ENCODE measurements around the gene RCSD1. TPM values are rescaled to one million over a fixed set of nuclear protein-coding genes. Genes with fewer than 3 reads are reported as not detected.

Gene RCSD1
- total and polyA plus RNA-seq, 10 of the 15 experiments (the other 5 are each of a cell fraction or from before 2014, with no cell fraction given) = 11.4 to 78.3 (median 71.6) TPM

DNA sequence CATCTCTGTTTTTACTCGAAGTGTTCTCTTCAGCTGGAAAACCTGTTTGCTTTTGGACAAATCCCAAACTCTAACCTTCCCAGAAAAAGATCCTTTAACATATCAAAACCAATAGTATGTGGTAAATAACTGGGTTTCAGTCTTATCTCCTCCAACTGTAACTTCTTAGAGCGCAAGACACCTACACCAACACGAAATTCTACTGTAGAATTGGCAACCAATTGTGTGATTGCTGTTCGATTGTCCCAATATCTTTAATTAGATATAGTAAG is 85.9 kb downstream of the RCSD1 start:
- no peak for FAIRE-seq
- WGBS (ENCODE audit: insufficient coverage, insufficient replicate concordance, low lambda C conversion rate, missing lambda C conversion rate) = 2% methylated on average over 4 of the region's 4 CpGs
- peak overlapping the region; percentile 64 for H3K9ac ChIP-seq (ENCODE audit: control insufficient read depth, insufficient read depth, low read length)
- ChIA-PET POLR2A (interaction anchor here (0.7 to 1.3 kb wide), 10 partner anchors 13 to 386 kb away, joined by 3 to 7 read pairs (median 4); no protein-coding TSS in a partner anchor), RAD21 (ENCODE audit: unreplicated experiment) (interaction anchor here (0.7 to 2.7 kb wide), 11 partner anchors 11 to 366 kb away, joined by 3 to 23 read pairs (median 5); no protein-coding TSS in a partner anchor), CTCF (interaction anchor here (0.6 to 4.6 kb wide), 17 partner anchors 10 to 367 kb away, joined by 3 to 28 read pairs (median 4); no protein-coding TSS in a partner anchor), SMC1A (ENCODE audit: uncharacterized antibody, unreplicated experiment) (interaction anchor here (1.0 to 3.3 kb wide), 9 partner anchors 8 to 366 kb away, joined by 3 to 21 read pairs (median 7); no protein-coding TSS in a partner anchor)
- H3K27me3 ChIP-seq (replicated peaks in 1 of 2; ENCODE audit: control insufficient read depth in 2 of 2, insufficient read depth in 2 of 2, low read length in 1 of 2) = no peaks in the 10 kb centered on the region
- H3K4me2 ChIP-seq (ENCODE audit: control insufficient read depth, insufficient read depth) = peak overlapping the region; percentile 68
- H4K20me1 ChIP-seq (ENCODE audit: control insufficient read depth, insufficient read depth) = no peaks in the 10 kb centered on the region
- H3K4me1 ChIP-seq (ENCODE audit: control insufficient read depth, insufficient read depth, low read length) = peaks cover 27% of the 10 kb centered on the region
- no peaks in the 10 kb centered on the region for H3K79me2 ChIP-seq (ENCODE audit: control insufficient read depth, insufficient read depth, low read length)
- H2AFZ ChIP-seq (ENCODE audit: control insufficient read depth, low read depth, low read length) = peak overlapping the region; percentile 85
- no peak for DNase-seq (ENCODE audit: low read depth, low spot score)
- no peak for ATAC-seq
- in situ Hi-C loops (cut with MboI) = loop anchor here (5.0 kb wide), 1 partner anchor 221 kb away; the partner anchor contains the start of genes DCAF6 and MPC2
- H3K36me3 ChIP-seq (ENCODE audit: control insufficient read depth in 2 of 2, insufficient read depth in 2 of 2, low read length in 1 of 2) = no peaks in the 10 kb centered on the region
- H3K27ac ChIP-seq (ENCODE audit: control insufficient read depth, insufficient read depth) = peak overlapping the region; percentile 75
- TSS peak; percentile 75 for BruUV-seq (replicated peaks)
- H3K9me3 ChIP-seq (replicated peaks; ENCODE audit: control insufficient read depth, insufficient read depth, low read length) = no peaks in the 10 kb centered on the region
- TF ChIP-seq, protein P1, sequence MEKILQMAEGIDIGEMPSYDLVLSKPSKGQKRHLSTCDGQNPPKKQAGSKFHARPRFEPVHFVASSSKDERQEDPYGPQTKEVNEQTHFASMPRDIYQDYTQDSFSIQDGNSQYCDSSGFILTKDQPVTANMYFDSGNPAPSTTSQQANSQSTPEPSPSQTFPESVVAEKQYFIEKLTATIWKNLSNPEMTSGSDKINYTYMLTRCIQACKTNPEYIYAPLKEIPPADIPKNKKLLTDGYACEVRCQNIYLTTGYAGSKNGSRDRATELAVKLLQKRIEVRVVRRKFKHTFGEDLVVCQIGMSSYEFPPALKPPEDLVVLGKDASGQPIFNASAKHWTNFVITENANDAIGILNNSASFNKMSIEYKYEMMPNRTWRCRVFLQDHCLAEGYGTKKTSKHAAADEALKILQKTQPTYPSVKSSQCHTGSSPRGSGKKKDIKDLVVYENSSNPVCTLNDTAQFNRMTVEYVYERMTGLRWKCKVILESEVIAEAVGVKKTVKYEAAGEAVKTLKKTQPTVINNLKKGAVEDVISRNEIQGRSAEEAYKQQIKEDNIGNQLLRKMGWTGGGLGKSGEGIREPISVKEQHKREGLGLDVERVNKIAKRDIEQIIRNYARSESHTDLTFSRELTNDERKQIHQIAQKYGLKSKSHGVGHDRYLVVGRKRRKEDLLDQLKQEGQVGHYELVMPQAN (conservative IDR thresholded peaks at IDR 0.05) = no peak
- 0 out of 2 replicates have a peak, but pooled peaks have one; percentile 32 for TF ChIP-seq ASH2L (IDR thresholded peaks at IDR 0.05; ENCODE audit: borderline replicate concordance, low read depth)
- H3K4me3 ChIP-seq = peak overlapping the region; percentile 78
- intact Hi-C loops (cut with micrococcal nuclease; ENCODE audit: unreplicated experiment) = loop anchor here (2.0 to 10.0 kb wide), 6 partner anchors 37 to 1841 kb away; partner anchors contain the start of genes DCAF6 and MPC2

DNA sequence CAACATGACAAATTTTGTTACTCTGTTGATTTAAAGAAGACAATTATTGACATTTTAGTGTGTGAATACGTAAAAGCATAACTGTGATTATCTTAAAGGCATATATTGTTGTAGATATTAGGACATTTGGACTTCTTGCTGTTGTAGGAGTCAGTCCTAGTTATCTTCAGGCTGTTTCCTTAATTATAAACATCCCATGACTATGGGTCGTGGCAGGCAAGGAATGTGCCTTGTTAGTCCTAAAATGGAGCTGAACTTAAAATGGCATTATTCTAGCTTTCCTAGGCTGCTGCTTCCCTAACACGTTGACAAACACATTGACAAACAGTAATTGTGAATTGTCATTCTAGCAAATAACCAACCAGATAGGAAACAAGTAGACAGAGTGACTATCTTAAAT is 87.3 kb downstream of the RCSD1 start:
- ChIA-PET RAD21 (ENCODE audit: unreplicated experiment) (interaction anchor here (1.0 to 2.0 kb wide), 8 partner anchors 36 to 218 kb away, joined by 3 to 13 read pairs (median 4); partner anchors contain the start of gene CREG1), POLR2A (interaction anchor here (1.4 to 1.5 kb wide), 2 partner anchors 10 to 36 kb away, joined by 5 read pairs; no protein-coding TSS in a partner anchor), SMC1A (ENCODE audit: uncharacterized antibody, unreplicated experiment) (interaction anchor here (0.9 to 5.9 kb wide), 7 partner anchors 23 to 117 kb away, joined by 3 to 34 read pairs (median 4); no protein-coding TSS in a partner anchor), CTCF (interaction anchor here (0.6 to 4.6 kb wide), 6 partner anchors 11 to 365 kb away, joined by 3 to 28 read pairs (median 3); no protein-coding TSS in a partner anchor)
- Histone ChIP-seq H3K4me3 (no peak overlapping the region), H3K79me2 (ENCODE audit: control insufficient read depth, insufficient read depth, low read length) (peaks cover 8% of the 10 kb centered on the region), H3K9ac (ENCODE audit: control insufficient read depth, insufficient read depth, low read length) (no peak overlapping the region), H3K27ac (ENCODE audit: control insufficient read depth, insufficient read depth) (no peak overlapping the region), H3K4me1 (ENCODE audit: control insufficient read depth, insufficient read depth, low read length) (peaks cover 27% of the 10 kb centered on the region), H3K36me3 (ENCODE audit: control insufficient read depth in 2 of 2, insufficient read depth in 2 of 2, low read length in 1 of 2) (no peaks in the 10 kb centered on the region), H3K4me2 (ENCODE audit: control insufficient read depth, insufficient read depth) (no peak overlapping the region), H3K9me3 (replicated peaks; ENCODE audit: control insufficient read depth, insufficient read depth, low read length) (no peaks in the 10 kb centered on the region), H4K20me1 (ENCODE audit: control insufficient read depth, insufficient read depth) (no peaks in the 10 kb centered on the region), H3K27me3 (replicated peaks in 1 of 2; ENCODE audit: control insufficient read depth in 2 of 2, insufficient read depth in 2 of 2, low read length in 1 of 2) (no peaks in the 10 kb centered on the region), H2AFZ (ENCODE audit: control insufficient read depth, low read depth, low read length) (0 out of 2 replicates have a peak overlapping the region, but pooled peaks have one; percentile 42)
- 61% methylated on average over 3 of the region's 3 CpGs for WGBS (ENCODE audit: insufficient coverage, insufficient replicate concordance, low lambda C conversion rate, missing lambda C conversion rate)
- in situ Hi-C loops (cut with MboI) (loop anchor here (5.0 kb wide), 1 partner anchor 220 kb away; the partner anchor contains the start of genes DCAF6 and MPC2), intact Hi-C loops (cut with micrococcal nuclease; ENCODE audit: unreplicated experiment) (loop anchor here (5.0 to 10.0 kb wide), 2 partner anchors 365 to 1843 kb away; no protein-coding TSS in a partner anchor)
- DNase-seq (ENCODE audit: low read depth, low spot score) (no peak), ATAC-seq (no peak), FAIRE-seq (no peak)
- no TSS peak for BruUV-seq (replicated peaks)
- TF ChIP-seq, protein P2, sequence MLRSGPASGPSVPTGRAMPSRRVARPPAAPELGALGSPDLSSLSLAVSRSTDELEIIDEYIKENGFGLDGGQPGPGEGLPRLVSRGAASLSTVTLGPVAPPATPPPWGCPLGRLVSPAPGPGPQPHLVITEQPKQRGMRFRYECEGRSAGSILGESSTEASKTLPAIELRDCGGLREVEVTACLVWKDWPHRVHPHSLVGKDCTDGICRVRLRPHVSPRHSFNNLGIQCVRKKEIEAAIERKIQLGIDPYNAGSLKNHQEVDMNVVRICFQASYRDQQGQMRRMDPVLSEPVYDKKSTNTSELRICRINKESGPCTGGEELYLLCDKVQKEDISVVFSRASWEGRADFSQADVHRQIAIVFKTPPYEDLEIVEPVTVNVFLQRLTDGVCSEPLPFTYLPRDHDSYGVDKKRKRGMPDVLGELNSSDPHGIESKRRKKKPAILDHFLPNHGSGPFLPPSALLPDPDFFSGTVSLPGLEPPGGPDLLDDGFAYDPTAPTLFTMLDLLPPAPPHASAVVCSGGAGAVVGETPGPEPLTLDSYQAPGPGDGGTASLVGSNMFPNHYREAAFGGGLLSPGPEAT (IDR thresholded peaks at IDR 0.05; ENCODE audit: low read depth) = no peak
- TF ChIP-seq BMI1 (IDR thresholded peaks at IDR 0.05; ENCODE audit: borderline replicate concordance) (no peak), TCF7 (IDR thresholded peaks at IDR 0.05; ENCODE audit: borderline replicate concordance) (no peak)
- TF ChIP-seq, protein P1 (conservative IDR thresholded peaks at IDR 0.05) = no peak
- TF ChIP-seq, protein P3, sequence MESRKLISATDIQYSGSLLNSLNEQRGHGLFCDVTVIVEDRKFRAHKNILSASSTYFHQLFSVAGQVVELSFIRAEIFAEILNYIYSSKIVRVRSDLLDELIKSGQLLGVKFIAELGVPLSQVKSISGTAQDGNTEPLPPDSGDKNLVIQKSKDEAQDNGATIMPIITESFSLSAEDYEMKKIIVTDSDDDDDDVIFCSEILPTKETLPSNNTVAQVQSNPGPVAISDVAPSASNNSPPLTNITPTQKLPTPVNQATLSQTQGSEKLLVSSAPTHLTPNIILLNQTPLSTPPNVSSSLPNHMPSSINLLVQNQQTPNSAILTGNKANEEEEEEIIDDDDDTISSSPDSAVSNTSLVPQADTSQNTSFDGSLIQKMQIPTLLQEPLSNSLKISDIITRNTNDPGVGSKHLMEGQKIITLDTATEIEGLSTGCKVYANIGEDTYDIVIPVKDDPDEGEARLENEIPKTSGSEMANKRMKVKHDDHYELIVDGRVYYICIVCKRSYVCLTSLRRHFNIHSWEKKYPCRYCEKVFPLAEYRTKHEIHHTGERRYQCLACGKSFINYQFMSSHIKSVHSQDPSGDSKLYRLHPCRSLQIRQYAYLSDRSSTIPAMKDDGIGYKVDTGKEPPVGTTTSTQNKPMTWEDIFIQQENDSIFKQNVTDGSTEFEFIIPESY (IDR thresholded peaks at IDR 0.05) = no peak

All from GM12878 (cell line).